GM21576 (cell line): Measurements from ENCODE around the gene PEX1.
"Not testable (repeated sequence)": the region's sequence is repeated elsewhere in the genome, so short reads cannot be mapped to it uniquely, and the experiment has no call there.

Experiments used
- ATAC-seq: cut with Tn5 transposase; IDR thresholded peaks from one replicate; pipeline ENCODE4 v1.9.1; 2021; ENCODE audit warnings: mild to moderate bottlenecking, moderate library complexity; ENCODE audit not compliant: unreplicated experiment

PEX1 gene

DNA sequence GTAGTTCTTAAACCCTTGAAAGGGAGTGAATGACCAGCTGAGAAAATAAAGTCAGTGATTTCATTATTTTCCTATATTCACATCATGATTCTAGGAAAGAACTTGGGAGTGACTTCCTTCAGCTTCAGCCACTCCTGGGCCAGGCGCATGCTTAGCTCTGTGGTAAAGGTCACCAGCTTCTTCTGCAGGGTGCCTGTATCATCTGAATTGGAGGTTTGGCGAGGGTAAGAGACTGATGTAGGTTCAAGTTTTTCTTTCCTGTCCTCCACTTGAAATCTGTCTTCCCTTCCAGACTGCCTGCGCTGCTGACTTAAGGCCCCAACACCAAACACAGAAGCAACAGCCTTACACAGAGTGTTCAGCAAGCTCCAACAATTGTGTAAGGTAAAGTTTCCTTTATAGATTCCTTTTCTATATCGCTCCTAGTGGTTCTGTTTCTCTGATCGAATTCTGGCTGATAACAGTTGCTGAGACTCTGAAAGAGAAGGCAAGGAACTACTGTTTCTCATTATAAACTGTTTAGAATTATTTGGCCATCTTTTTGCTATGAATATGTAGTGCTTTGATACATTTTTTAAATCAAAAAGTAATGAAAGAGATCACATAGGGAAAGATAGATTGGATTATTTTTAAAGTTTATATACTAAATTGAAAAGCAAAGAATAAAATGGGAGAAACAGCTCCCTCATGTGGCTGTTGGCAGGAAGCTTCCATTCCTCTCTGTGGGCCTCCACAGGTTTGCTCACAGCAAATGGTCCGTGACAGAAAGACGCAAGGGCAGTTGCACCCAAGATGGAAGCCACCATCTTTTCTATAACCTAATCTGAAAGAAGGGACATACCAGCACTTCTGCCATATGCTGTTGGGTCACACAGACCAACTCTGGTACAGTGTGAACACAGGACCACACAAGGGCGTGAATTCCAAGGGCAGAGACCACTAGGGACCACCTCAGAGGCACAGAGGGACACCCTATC lies 67.0 kb downstream of the PEX1 start:
- ATAC-seq: peak; percentile 64

DNA sequence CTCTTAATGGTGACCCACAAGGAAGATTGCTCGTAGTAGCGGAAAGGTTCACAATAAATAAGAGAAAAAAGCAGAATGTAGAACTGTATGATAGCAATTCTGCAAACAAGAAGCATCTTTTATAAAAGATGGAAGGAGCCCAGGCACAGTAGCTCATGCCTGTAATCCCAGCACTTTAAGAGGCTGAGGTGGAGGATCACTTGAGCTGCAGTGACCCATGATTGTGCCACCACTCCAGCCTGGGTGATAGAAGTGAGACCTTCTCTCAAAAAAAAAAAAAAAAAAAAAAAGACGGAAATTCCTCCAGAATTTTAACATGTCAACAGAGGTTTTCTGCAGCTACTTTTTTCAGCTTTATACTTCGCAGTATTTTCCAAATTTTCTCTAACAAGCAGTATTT lies 67.8 kb downstream of the PEX1 start:
- no peak for ATAC-seq

DNA sequence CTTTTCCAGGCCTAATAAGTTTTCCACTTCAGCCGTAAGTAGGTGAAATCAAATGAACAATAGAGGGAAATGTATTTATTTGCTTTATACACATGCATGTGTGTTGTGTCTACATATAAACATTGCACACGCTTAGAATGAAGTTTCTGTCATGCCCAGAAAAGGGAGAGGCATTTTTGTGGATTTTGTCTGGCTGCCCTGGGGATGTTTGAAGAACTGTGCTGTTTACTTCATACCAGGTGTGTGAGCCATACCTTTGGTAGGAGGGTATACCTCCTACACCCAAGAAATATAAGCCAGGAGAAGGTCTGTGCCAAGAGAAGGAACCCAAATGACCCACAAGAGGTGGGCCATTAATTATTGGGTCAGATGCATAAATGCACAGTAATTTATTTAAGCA lies 68.2 kb downstream of the PEX1 start:
- ATAC-seq: no peak

DNA sequence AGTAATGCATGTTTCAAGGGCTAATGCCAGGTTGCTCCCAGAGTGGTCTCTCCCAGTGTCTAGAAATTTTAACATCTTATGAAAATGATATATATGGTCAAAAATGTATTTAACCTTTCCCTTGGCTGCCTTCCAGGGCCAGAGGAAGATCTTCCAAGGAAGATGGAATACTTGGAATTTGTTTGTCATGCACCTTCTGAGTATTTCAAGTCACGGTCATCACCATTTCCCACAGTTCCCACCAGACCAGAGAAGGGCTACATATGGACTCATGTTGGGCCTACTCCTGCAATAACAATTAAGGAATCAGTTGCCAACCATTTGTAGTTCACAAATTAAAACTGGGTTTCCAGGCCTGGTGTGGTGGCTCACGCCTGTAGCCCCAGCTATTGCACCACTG lies 72.1 kb downstream of the PEX1 start:
- ATAC-seq: no peak

DNA sequence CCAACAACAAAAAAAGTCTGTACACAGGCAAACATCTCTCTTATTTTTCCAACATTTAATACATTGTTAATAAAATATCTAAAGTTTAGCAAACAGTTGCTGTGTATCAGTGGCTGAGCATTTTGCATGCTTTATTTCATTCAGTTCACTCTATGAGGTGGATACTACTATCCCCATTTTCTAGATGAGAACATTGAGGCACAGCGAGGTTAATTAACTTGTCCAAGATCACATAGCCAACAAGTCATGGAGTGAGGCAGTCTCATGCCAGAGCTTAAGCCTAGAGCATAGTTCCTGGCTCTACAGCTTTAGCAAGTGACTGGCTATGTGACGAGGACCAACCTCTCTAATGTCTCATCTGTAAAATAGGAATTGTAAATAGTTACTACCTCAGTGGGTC lies 76.7 kb downstream of the PEX1 start:
- no peak for ATAC-seq

DNA sequence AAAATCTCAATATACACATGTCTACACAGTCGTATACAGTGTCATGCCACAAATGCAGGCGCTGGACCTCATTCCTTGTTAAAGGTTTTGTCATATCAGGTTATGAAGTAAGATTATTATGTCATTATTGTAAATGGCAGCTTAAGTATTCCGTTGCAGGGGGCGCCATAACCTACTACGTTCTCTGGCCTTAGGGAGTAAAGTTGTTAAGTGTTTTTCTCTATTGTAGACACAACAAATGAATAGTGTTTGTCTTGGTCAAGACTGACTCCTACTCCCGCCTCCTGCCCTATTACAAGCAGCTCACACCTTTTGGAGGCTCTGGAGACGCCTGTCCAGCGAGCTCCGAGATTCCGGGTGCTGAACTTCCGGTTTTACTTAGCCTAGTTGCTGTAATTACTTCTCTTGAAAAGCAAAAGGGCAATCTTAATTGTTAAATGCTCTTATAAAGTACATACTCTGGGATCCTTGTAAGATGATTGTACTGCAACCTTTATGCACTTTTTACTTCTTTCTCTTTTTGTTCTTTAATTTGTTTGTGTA lies 80.0 kb downstream of the PEX1 start:
- peak; percentile 37 for ATAC-seq

DNA sequence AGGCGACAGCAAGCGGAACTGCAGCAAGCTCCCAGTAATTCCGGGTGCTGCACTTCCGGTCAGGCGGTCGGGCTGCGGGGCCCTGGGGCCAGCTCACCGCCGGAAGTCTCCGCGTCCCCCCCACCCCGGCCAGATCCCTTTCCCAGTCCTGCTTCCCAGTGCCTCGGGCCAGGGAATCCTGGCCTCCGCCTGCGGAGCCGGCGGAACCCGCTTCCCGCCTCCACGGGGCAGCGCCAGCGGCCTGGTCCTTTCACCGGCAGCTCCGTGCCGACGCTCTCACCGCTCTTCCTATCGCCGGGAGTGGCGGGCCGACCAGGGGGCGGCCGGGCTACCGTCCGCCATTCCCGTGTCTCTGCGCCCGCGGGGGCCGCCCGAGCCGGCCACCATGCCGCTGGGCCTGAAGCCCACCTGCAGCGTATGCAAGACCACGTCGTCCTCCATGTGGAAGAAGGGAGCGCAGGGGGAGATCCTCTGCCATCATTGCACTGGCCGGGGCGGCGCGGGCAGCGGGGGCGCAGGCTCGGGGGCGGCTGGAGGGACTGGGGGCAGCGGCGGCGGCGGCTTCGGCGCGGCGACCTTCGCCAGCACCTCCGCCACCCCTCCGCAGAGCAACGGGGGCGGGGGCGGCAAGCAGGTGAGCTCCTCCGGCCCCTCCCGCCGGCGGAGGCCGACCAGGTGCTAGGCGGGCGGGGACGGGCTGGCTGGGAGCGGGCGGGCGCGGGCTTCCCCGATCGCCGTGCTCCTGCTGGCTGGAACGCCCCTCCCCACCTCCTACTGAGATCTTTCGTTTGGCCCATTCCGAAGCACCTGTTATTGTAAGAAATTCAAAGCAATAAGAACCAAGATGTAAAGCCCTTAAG lies 80.7 kb downstream of the PEX1 start, which contains the start of gene GATAD1:
Gene GATAD1 (plus strand): TSS at position 138 of the 860 bp plus-strand sequence. CDS start 248 bp downstream, at position 386.
- peak; percentile 84 for ATAC-seq

DNA sequence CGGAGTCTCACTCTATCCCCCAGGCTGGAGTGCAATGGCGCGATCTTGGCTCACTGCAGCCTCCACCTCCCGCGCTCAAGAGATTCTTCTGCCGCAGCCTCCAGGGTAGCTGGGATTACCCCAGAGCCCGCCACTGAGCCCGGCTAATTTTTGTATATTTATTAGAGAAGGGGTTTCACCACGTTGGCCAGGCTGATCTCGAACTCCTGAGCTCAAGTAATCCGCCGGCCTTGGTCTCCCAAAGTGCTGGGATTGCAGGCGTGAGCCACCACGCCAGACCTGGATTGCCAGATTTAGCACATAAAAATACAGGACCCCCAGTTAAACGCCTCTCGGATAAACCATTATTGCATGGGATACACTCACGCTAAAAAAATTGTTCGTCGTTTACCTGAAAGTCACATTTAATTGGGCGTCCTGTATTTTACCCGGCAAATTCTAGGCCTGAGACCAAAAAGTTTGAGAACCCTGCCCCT lies 81.4 kb downstream of the PEX1 start:
- no peak for ATAC-seq

DNA sequence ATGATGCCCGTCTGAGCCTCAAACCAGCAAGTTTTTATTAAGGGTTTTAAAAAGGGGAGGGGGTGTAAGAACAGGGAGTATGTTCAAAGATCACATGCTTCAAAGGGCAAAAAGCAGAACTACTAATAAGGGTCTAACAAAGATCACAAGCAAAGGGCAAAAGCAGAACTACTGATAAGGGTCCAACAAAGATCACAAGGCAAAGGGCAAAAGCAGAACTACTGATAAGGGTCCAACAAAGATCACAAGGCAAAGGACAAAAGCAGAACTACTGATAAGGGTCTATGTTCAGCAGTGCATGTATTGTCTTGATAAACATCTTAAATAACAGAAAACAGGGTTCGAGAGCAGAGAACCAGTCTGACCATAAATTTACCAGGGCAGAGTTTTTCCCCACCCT lies 85.6 kb downstream of the PEX1 start:
- not testable (repeated sequence) for ATAC-seq

DNA sequence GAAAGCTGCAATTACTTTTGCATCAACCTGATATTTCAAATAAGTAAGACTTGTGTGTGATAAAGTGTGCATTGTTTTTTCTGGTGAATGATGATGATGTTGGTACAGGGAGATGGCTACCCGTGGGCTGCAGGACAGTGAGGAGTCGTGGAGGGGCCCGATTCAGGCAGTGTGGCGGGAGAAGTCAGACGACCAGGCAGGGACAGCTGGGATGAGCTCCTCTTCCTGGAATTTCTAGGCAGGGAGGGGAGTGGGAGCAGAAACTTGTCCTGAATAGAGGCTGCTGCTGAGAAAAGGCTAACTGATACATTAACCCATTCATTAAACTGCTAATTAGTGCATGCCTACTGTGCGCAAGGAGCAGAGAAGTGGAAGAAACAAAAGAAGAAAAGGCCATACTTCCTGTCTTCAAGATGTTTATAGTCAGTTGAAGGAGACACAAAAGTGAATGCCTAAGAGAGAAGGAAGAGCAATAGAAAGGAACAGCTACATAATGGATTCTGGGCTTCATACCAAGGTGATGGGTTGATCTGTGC lies 90.3 kb downstream of the PEX1 start:
- no peak for ATAC-seq
